Superior temporal gyrus (tissue), 1 donor: ENCODE data around the gene PTPRG.

ENCODE experiments used
- DNase-seq: peaks from one replicate; pipeline ENCODE4 v3.0.0-alpha.2; 2016; ENCODE audit errors: extremely low spot score

PTPRG gene

DNA sequence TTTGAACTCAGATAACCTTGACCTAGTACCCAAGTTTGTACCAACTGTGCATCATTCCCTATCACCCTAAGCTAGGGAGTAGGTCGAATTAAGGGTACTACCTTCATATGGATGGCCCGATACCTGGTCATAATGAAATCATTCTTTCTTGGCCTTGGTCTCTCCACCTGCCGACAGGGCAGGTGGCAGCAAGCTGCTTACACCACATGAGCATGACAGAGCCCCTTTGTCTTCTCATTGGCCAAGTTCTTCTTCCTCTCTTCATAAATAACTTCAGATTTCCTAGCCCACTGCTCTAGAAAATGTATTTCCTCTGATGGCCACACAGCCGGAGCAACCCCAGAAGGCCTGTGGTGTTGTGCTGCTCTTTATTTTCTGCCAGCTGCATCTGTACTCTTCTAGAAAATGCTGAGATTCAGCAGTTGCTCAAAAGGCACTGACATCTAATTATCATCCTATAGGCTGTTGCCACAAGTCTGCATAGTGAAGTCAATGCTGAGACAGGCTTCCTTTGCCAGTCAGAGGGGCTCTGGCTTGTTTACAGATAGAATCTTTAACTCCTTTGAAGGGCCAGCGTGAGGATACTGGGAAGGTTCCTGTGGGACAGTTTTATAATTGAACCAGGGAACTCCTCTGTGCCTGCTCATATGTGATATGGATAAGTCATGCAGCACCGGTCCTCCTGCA, 304.2 kb downstream of the PTPRG start:
- DNase-seq = no peak

DNA sequence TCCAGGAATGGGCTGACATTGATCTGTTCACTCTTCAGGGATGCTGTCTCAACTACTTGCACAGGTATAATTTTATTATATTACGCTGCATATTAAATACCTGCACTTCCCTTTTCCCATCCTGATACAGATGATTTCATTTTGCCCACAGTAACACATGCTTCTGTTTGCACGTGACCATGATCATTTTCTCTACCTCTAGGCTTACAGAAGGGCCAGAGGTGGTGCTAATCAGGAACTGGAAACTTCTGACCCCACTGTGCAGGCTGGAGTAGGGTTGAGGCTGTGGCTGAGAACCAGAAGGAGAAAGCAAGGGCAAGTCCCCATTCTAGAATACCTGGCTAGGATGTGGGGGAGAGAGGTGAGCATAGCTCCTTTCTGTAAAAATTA, 304.8 kb downstream of the PTPRG start:
- DNase-seq = no peak

DNA sequence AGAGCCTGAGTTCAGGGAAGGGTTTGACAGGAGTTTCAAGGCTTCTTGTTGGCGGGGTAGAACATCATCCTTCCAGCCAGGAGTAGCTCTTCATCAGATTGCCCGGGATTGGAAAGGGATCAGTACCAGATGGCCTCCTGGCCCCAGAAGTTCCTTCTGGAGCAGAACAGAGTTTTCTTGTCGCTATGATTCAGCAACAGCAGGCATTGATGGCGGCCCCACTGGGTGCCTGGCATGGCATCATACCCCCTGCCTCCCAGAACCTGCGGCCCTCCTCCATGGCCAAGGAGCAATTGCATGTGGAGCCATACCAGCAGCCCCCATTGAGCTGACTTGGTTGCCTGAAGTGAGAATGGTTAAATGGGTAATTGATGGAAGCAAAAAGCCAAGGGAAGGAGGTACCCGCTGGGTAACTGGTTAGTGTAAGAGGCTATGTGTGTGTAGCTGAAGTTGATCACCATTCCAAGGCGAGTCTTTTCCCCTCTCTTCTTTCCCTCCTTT, 305.6 kb downstream of the PTPRG start:
- DNase-seq = no peak

DNA sequence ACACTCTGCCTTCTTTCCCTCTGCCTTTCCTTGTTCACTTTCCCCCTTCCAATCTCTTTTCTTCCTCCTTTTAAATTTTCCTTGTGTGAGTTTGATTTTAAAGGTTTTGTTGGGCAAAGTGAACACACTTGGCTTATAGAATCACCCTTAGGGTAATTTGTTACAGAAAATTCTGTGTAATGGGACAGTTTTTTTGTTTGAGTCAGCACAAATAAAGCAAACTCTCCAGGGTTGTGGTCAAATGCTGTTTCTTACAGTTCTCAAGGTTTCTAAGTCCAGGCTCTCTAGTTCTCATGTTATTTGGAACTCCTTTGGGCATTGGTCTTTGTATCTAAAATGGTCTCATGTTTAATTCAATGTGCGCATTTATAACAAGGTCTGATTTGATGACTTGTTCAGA, 307.1 kb downstream of the PTPRG start:
- no peak for DNase-seq

DNA sequence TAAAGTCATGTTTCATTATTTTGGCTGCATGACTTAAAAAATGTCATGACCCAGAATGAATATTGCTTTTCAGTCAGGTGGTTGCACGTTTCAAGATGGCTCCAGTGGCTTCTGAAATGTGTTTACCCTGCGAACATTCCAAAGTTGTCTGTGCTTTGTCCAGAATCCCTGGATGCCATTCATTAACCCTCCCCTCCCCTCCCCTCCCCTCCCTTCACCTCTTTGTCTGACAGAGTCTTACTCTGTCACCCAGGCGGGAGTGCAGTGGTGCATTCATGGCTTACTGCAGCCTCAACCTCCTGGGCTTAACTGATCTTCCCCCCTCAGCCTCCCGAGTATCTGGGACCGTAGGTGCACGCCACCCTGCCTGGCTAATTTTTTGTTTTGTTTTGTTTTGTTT, 308.0 kb downstream of the PTPRG start:
- no peak for DNase-seq

DNA sequence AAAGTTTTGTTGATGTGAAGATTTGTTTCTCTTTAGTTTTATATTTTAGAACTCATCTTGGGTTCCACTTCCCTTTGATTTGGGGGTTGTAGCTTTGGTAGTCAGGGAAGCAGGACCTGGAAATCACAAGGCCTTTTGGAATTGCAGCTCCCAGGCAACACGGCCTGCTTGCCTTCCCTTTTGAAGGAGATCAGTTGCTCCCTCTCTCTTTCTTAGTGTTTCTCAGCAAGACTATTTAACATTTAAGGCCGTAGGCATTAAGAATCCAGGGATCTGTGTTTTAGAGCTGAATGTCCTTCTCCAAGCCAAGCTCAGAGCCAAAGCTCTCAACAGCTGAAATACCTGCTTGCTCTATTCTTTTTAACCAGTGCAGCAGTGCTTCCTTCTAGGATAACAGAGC, 310.3 kb downstream of the PTPRG start:
- DNase-seq = no peak

DNA sequence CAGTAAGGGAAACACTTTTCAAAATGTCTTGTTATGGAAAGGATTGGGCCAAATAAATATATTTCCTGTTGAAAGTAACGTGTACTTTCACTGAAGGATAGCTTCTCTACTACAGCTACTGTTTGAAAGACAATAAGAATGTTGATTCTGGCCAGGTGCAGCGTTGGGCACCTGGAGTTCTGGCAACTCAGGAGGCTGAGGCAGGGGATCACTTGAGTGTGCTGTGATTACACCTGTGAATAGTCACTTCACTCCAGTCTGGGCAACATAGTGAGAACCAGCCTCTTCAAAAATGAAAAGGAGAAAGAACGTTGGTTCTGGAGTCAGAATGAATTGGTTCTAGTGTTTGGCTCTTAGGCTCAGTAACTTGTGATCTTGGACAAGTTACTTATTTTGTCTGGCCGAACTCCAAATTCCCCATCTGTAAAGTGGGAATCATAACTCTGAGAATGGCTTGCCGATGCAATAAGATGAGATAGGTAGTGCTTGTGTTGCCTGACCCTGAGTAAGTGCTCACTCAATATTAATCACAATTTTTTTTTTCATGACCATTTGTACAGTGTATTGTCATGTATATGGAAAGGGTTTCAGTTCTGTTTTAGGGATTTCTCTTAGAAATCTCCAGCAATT, 310.8 kb downstream of the PTPRG start:
- no peak for DNase-seq

DNA sequence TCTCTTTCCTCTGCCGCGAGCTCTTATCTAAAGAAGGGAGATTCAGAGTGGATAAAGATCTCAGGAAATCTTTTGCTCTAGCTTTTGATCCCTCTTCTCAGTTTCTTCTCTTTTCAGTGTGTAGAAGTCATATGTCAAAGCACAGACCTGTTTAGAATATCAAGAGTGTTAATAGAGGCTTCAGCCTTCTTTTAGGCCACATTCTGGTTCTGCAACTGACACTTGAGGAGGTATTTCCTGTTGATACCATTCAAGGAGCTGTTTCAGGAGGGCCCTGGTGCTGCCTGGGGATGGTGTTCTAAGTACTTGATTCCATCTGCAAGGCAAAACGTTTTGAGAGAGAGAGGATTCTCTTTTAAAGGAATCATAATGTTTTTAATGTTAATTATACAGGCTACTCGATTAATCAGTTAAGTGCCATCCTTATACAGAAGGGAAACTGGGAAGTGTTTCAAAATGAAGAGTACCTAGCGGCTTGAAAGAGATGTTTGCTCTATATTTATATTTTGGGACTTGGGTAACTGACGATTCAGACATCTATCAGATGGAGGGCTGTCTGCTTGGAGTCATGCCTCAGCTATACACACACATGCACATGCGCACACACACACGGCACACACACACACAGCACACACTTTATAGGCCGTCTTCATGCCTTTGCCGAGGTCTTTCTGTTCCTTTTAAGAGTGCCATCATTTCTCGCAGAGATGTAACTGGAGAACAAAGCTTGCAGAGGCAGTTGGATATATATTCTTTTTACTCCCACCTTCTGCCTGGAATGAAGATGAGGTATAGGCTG, 313.9 kb downstream of the PTPRG start:
- no peak for DNase-seq

DNA sequence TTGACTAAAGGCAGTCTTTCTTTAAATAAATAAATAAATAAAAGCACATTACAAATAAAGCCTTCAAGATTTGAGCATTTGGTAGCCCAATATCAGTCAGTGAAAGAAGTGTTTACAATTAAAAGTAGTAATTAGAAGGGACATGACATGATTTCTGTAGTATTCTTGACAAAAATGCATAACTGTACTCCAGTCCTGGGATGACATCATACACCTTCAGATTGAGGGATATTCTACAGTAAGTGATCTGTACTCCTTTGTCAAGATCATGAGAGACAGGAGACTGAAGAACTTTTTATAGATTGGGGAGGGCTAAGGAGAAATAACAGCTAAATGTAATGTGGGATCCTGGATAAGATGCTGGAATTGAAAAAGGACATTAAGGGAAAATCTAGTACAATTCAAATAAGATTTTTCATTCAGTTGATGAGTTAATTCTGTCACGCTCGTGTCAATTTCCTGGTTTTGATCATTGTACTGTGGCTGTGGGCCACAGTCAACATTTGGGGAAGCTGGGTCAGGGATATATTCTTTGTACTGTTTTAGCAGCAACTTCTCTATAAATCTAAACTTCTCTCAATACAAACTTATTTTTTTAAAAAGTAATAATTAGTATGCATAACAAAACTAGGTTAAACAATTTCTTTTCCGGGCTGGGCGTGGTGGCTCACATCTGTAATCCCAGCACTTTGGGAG, 314.8 kb downstream of the PTPRG start:
- DNase-seq = no peak

DNA sequence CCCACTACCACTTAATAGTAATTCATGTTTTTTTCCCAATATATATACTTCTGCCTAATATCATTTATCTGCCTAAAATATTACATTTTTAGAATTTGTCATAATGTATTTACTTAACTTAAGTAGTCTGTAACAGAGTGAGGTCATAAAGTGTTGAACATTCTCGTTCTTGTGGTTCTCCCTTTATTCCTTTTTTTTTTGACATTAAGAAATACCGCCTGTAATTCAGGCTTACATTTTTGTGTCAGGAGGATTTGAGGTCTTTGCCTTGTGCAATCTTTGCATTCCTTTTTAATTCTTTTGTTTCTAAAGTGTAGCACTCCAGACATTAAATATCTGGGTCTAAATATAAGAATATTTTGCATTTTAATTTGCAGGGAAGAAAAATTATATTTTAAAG, 315.4 kb downstream of the PTPRG start:
- no peak for DNase-seq

DNA sequence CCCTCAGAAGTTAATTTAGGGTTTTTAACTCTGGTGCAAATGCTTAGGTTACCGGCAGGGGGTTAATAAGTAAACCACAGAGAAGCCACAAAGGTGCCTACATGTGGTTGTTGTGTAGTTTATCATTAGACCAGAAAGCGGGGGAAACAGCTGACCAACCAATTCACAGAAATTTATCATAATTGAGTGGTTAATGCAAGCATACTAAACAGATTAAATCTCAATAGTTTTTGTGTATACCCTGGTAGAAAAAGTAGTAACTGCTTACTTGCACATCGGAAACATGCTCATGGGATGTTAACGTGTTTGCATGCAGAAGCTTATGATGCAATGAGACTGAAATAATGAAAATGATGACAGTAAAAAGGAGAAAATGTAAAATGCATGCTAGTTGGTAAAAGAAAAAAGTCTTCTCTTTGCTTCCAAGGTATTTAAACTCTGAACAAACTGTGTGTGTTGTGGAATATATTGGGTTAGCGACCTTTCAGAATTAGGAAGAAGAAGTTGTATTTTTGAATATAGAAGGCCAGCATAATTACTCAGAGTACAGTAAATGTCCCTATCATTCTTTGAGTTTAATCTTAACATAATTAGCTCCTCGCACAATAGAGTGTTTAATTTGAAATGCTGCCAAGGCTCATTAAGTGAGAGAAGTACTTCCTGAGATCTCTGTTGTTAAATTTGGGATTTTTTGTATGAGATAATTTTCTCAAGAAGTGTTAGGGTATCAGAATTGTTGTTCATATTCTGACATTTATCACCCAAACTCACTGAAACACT, 316.2 kb downstream of the PTPRG start:
- DNase-seq = no peak

DNA sequence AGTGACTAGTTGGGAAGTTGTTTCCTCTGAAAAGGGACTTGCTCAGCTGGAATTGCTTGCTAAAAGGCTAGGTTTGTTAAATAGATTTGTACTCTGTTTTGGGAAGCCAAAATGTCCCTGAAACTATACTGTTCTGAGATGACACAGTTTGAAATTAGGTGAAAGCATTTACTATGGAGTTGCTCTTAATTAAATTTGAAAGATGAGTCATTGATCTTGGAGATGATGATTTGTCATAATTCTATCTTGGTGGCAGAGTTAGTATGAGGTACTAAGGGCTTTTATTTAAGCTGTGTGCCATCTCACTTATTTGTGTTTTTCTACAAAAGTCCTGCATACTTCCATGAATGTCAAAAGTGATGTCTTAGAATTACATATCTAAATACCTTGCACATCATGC, 320.9 kb downstream of the PTPRG start:
- DNase-seq = no peak

DNA sequence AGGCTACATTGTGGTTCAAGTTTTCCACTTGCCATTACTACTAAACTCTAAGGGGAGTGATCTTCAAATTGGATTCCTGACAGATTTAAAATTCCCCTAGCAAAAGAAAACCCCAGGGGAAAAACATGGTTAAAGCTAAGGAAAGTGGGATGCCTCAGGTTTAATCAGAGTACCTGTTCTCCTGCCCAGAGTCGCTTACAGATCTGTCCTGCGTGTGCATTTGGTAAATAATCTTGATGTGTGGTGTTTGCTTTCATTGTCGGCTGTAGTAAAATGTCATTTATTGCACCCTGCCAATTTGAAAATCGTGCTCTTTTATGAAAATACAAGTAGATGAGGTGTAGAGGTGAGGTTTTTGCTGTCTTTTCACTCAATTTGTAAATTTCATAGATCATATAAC, 323.4 kb downstream of the PTPRG start:
- DNase-seq = no peak

DNA sequence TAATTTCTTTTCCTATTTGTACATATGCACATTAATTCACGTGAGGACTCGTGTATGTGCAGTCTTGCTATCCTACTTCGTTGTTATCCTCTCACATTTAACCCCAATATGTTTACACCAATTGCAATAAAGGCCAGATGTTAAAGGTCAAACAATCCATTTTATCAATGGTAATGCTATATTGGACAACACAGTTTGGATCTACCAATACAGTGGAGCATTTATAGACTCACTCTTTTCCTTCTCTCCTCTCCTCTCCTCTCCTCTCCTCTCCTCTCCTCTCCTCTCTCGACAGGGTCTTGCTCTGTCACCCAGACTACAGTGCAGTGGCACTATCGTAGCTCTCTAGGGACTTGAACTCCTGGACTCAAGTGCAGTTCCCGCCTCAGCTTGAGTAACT, 324.0 kb downstream of the PTPRG start:
- no peak for DNase-seq

DNA sequence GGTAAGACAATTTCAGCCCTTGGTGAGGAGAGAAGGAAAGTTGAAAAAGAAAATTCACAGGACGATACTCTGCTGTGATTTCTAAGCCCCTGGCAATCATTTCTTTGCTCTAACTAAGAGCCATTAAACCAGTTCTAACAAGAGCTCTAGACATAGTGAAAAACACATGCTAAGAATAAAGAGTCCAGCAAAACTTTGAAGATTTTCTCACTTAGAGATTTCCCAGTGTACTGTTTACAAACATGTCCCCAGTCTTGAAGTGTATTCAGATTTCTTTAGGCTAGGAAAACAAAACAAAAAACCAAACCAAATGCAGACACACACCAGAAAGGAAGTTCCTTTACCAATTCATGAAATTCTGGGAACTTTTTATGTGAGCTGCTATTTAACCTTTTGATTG, 325.8 kb downstream of the PTPRG start:
- DNase-seq = no peak

DNA sequence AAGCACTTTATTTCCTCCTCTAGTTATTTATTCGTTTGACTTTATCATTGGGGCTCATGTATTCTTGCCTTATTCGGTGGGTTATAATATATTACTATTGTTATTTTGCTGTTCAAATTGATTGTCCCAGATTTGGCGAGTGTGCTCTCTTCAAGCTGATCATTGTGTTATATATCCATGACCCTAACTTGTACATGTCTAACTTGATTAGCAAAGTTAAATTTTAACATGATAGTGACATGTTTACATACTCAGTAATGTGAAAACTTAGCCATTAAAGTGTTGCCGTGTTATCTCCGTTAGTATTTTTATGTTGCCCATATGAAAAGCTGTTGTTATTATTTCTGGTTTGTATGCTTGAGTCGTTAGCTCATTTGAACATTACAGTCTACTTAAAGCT, 327.9 kb downstream of the PTPRG start:
- DNase-seq = no peak

DNA sequence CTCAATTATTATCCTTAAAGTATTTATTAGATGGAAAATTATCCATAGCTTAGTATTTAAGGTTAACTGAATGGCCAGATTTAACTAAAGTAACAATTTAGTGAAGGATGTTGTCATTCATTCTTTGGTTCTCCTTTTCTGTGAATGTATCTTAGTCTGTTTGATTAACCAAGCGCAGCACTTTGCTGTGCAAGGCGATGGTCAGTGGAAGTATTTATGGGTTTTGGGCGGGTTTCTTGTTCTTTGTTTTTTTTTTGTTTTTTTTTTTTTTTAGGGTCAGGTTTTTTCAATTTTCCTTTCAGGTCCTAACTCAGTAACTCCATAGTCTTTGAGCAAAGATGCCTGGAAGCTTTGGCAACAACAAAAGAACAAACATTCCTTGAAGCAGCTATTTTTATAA, 328.8 kb downstream of the PTPRG start:
- no peak for DNase-seq

DNA sequence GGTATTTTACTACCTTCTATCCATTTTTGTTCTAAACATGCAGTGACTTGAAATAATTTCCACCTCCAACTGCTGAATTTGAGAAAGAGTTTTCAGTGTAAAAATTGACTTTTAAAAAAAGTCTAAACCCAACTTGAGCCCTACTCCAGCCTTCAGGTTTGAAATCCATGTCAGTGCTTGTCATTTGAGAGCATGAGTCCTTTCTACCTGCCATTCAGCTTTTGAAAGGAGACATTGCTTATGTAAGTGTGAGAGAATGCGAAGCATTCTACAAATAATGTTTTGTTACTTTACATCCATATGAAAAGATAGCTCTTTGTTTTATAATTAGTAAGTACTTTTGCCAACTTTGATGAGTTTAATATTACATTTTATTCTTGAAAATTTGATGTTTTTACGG, 329.2 kb downstream of the PTPRG start:
- no peak for DNase-seq

DNA sequence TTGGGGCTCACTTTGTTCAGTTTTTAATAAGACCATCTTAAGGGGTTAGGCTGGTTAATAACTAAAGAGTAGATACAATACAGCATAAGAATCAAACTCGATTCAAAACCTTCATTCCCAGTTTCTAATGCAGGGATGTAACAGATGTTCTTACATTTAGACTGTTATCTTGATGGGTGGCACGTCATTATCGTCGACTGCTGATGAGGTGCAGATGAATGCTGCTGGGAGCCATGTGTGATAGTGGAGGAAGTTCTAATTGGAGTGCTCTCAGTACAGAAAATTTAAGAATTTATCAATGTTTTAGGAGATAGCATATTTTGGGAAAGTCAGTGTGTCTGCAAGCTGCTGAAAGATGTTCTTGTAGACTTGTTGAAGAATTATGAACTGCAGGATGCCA, 331.5 kb downstream of the PTPRG start:
- DNase-seq = no peak

DNA sequence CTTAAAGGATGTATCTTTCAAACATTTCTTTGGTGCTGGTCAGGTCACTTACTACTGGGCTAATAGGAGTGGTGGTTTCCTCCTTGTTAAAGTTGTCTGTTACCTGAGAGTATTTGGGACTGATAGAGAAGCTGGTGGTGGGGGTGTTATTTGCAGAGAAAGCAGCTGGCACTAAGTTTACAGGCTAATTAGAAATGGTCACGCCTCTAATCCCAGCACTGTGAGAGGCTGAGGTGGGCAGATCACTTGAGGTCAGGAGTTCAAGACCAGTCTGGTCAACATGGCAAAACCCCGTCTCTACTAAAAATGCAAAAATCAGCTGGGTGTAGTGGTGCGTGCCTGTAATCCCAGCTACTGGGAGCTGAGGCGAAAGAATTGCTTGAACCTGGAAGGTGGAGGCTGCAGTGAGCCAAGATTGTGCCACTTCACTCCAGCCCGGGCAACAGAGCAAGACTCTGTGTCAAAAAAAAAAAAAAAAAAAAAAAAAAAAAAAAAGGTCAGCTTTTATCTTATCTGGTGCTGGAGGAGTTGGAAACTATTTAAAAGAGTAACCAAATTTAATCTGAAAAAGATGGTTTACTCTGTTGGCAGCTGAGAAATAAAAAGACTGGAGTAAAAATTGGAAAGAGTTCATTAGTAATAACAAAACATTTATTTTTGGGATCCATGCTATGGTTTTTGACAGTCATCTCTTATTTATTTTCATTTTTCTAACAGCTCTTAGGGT, 332.6 kb downstream of the PTPRG start:
- DNase-seq = no peak
